ENCODE results near the gene EDAR.

The EDAR gene

DNA sequence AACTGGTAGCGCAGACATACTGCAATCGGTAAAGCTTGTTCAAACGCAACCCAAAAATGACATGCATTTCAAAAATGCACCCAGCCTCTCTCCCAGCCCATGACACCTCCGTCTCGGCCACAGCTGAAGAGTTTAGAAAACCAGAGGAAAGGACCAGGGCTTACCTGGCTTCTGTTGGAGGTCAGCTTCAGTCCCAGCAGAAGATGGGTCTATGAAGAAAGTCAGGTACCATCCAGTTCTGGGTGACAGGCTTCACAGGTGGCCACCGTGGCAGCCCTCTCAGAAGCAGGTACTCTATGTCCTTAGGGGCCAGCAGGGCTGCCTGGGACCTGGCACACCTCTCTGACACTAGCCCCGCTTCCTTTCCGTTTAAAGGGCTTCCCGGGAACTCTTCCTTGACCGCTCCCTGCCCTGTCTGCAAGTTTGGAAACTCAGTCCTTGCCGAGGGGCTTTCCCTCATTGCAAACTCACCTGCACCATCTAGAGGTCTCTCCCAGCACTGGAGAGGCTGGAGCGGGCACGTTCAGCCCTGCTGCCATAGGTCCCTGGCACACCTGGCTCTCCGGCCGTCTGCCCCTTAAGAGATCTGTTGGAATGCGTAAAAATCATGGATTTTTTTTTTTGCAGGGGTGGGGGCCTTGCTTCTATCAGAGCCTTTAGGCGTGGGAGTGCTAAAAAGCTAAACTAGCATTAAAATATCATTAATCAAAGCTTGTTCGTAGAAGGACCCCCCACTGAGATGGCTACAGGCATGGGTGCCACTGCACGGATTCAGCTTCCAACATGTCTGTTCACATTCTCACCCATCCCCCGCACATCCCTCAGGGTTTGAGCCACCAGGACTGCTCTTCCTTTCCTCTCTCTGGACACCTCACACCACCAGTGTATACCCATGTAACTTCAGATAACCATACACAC is at the start of gene EDAR:
Gene EDAR, minus strand, starts transcription at position 425 of the 918 bp plus-strand sequence. CDS start 58,206 bp downstream, outside the sequence.
- DNase-seq (ENCODE audit: low read depth): no peak

DNA sequence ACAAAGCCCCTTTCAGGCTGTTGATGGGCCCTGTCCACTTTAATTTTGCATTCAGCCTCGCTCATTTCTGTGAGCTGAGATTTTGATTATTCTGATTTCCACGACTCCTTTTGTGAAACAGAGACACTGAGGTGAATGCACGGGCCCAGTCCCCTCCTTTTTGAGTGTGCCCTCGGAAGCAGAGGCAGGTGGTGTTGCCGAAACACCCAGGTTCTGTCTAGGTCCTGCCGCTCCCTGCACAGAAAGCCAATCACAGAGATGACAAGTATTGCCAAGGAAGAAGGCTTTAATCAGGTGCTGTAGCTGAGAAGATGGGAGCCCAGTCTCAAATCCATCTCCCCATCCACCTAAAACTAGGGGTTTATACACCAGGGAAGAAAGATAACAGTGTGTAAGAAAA is 44.2 kb upstream of the EDAR start:
- no peak for DNase-seq (ENCODE audit: low read depth)

DNA sequence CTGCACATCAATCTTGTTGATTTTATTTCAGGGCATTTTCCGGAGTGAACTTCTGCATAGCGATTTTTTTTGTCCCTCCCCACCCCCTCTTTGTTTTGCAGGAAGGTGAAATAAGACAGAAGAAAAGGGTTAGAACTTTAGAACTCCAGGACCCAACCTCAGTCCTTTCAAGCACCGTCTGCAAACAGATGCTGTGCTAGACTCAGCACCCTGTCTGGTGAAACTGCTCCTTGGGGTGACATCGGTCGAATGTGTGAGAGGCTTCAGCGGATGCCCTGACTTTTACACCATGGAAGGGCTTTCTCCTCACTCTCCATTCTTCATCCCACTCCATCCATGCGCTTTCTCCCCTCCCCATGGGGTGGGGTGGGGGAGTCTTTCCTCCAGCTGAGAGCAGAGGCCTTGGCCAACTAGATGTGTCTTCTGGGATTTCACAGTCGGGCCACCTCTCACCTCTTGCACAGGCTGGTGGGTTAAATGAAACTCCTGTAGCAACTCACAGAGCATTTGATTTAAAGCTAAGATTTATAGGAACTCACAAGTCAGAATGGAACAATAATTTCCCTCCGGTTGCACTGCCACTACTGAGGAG is 43.3 kb upstream of the EDAR start:
- DNase-seq (ENCODE audit: low read depth): no peak

DNA sequence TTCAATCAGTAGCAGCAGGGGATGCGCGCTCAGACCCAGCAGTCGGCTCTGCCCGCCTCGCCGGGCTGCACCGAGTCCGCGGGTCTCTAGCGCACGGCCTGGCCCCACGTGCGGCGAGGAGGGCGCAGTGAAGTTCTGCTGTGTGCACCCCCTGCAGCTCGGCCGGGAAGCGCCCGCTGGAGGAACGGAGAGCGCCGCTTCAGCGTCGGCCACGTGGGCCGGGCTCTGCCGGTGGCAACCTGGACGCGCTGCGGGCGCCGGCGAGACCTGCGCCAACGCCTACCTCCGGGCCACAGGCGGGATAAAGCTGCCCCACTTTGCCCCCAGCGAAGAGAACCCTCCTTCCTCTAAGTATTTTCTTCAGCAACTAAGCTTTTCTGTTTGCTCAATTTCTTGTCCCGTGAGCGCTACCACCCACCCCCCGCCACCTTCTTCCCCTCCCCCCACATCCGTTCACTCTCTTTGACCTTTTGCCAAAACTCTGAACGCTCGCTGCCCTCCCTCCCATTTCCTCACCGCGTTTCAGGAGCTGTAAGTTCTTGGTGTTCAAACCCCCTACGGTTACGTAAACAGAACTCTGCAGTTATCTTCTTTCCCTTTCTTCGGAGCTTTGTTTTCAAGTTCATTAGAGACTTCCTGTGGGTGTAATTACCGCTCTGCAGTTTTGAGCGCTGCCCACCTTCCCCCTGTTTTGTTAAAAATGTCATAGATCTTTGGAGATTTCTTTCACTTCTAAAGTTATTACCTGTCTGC is 42.6 kb upstream of the EDAR start:
- DNase-seq (ENCODE audit: low read depth): no peak

DNA sequence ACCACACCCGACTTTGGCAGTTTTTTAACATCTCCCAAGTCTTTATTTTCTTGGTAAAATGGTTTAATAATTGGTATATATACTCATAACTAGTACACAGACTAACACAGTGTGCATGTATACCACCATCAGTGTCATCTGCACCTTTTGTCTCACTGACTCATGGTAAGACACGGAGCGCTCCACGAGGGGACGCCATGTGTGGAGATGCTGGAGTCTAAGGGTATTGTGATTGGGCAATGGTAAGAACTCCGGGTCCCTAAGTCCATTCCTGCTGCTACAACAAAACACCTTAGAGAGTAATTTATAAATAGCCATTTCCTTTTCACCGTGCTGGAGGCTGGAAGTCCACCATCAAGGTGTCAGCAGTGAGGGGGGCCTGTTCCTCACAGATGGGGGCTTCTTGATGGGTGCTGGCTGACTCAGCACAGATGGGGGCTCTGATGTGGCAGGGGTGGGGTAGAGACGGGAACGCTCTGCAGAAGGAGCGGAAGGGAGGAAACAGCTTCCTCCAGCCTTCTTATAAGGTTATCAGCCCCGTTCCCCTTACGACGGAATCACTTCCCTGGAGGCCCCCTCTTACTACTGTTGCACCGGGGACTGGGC is 42.0 kb upstream of the EDAR start:
- no peak for DNase-seq (ENCODE audit: low read depth)

DNA sequence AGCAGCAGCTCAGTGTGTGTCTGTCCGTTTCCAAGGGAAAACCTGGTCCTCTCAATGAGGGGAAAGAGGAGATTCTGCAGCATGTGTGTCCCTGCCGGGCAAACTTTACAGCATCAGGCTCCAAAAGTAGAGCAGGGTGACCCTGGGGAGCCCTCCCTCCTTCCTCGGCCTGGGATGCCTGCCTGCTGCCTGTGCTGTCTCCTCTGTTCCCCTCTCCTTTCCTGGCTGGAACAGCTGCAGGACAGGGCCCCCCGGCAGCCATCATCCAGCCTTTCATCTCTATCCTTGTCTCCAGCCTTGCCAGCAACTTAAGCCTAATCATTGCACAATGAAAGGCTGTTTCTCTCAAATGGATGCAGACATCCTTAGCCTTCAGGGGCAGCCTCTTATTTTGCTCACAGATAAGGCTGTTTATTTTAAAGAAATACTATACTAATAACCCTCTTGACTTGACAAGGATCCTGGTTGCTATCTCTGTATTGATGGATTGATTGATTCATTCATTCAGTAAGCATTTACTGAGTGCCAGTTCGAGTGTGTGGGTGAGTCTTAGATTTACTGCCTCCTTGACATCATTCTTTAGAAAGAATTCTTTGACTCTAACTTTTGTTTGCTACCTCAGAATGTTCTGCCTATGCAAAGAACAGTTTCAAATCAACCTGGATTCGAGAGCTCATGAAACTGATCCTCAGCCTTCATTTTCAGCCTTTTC is 40.6 kb upstream of the EDAR start:
- DNase-seq (ENCODE audit: low read depth): no peak

DNA sequence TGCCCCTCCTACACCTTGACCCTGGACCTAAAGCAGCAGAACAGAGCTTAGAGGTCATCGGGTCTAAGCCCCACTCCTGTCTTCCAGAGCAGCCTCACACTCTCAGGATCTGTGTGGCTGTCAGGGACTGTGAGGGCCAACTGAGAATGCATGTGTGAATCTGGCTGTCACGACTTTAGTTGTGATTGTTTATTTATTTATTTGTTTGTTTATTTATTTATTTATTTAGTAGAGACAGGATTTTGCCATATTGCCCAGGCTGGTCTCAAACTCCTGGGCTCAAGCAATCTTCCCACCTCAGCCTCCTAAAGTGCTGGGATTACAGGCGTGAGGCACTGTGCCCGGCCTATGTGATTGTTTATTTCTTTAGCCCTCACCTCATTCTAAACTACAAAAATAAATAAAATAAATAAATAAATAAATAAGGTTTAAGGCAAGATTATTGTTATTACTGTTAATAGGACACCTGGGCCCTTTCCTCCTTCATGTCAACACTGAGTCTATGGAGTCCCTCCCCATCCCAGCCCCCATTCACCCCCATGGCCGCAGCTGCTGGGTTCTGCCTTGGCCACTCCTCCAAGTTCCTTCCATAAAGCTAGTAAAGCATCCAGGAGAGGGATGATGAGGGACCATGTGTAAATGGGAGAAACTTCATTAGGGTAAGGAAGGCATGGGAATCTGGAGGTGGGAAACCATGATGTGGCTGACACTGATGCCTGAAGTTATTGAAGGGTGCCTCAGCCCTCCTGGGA is 39.9 kb upstream of the EDAR start:
- no peak for DNase-seq (ENCODE audit: low read depth)

DNA sequence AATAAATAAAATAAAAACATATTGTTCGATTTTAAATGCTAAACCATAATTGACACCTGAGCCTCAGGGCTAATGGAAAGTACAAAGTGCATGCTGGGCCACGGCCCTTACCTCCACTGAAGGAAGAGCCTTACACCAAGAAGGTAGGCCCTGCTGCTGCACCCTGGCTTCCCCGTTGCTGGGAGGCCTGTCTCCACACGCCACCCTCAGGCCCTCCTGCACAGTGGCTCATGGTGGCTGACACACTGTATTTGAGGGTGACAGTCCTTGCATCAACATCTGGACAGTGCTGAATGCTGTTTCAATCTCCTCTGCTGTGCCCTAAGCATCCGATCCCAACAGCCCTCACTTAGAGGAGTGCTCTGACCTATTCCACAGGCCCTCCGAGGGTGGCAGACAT is 39.3 kb upstream of the EDAR start:
- no peak for DNase-seq (ENCODE audit: low read depth)

DNA sequence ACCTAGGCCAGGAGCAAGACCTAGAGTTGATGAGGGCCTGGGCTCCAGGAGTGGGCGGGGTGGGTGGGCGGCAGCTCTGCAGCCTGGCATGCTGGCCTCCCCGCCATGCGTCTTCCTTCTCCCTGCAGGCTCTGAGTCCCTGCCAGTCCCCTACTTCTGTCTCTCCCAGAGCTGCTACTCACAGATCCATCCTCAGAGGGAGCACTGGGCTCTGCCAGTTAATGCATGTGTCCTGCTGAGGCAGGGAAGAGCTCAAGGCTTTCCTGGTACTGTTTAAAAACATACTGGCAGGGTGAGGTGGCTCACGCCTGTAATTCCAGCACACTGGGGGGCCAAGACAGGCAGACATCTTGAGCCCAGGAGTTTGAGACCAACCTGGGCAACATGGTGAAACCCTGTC is 38.7 kb upstream of the EDAR start:
- DNase-seq (ENCODE audit: low read depth): no peak

DNA sequence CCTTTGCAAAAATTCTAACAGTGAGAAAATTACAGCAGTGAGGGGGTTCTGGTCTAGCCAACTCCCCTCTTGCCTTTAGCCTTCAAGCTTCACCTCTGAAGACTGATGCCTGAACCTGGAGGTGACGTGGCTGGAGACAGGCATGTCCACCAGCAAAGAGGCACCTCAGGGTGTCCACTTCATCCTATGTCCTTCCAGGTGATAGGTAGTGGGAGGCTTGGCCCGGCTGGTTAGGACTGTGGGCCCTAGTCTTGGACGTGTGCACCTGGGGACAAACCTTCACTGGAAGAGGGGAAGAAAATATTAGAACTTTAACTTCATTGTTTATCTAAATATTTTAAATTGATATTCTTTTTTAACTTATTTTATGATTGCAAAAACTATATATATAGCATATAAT is 35.5 kb upstream of the EDAR start:
- no peak for DNase-seq (ENCODE audit: low read depth)

DNA sequence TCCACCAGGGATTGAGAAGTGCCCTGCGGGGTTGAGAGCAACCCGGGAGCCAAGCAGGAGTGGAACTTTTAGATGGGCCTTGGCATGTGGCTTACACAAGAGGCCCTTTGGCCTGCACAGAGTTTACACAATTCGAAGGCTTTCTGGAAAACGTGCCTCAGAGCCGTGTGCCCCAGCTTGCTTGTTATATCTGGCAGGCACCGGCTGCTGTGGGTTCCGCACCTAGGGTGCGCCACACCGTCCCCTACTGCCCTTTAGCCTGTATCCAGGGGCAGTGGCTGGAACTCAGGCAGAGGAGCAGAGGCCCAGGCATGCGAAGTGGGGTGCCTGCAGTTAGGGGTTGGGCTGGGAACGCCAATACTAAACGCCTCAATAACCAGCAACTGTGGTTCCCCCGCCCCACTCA is 32.9 kb upstream of the EDAR start:
- DNase-seq (ENCODE audit: low read depth): no peak

DNA sequence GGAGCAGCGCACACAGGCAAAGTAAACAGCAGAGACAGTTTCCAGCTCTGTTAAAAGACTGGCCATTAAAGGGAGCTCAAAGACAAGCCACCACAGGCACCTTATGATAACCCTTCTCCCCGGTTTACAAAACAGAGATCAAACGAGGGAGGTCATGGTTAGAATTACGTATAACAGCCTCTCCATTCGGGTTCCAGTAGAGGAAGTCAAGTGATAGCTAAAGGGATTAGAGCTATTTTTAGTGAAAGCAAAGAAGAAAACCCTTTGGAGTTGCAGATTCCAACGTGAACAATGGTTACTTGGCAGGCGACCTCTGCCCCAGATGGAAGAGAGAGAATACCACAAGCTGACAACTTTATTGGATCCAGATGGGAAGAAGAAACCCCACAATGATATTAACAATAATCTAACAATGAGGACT is 31.2 kb upstream of the EDAR start:
- DNase-seq (ENCODE audit: low read depth): peak; percentile 63

DNA sequence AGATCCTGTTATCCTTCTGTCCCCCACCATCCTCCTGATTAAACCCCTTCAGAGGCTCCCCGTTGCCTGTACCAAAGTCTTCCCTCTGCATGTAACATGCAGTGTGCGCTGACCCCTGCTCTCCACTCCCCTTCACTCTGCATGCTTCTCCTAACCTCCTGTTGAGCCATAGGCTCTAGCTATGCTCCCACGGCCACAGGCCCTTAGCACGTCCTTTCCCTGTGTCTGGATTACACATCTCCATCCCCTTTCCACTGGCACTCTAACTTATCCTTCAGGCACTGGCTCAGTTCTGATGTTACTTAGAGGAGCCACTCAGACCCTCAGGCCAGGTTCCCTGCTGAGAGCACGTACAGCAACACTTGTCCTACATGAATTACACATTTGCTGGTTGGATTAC is 29.4 kb upstream of the EDAR start:
- DNase-seq (ENCODE audit: low read depth): no peak

DNA sequence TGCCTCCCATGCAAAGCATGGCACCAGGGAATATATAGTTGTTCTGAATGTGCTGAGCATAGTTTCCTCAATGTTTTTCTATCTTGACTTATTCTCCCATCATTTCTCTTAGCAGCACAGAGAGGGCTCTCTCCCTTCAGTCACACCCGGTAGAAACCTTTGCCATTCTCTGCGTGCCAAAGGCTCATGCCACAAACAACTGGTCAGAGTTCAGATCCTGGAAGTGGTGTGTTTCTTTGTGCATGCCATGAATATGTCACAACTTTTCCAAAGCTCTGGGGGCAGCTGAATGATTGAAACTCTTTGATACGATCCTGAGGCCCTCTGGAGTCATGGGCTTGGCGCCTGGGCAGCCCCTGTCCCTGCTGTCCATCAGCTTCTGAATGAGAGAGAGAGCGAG is 28.0 kb upstream of the EDAR start:
- no peak for DNase-seq (ENCODE audit: low read depth)

DNA sequence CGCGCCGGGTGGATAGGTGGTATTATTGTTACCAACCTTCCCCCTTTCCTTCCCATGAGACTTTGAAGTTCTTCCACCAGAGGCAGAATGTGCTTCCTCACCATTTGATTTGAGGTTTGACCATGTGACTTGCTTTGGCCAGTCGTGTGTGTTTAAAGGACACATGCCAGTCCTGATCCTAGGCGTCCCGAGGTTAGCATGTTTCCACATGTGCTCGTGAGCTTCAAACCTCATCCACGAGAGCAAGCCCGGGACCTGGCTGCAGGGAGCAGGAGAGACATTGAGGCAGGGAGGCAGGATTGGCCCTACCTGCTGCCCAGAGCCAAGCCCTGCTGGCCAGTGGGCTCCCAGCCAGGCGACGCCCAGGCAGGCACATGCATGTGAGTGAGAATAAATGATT is 27.4 kb upstream of the EDAR start:
- DNase-seq (ENCODE audit: low read depth): no peak

DNA sequence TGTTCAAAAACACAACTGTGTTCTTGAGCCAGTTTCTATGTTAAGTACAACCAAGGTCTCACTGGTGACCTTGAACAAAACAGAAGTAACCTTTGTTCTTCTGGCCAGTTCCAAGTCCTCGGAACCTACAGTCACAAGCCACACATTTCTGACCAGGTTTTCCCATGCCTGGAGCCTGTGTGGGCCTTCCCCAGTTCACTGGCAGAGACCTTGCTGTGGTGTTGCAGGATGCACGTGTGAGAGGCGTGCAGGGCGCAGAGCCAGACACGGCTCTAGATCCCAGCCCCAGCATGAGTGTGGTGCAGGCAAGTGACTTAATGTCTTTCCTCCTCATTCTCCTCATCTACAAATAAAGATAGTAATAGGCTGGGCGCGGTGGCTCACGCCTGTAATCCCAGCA is 25.5 kb upstream of the EDAR start:
- no peak for DNase-seq (ENCODE audit: low read depth)

DNA sequence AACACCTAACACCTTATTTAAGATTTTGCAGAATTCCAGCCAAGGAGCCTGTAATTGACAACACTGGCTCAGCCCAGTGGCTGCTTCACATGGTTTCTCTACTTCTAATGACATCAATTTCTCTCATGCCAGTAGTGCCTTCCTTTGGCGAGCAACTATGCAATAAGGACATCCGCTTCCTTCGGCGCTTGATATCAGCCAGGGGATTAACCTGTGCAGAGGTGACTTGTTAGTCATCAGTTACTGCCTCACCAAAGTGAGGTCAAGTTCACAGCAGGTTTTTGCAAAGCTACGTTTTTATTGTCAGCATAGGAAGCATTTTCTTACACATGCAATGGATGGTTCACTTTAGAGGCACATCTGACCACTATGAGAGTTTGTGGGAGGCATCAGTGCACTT is 24.0 kb upstream of the EDAR start:
- DNase-seq (ENCODE audit: low read depth): no peak

DNA sequence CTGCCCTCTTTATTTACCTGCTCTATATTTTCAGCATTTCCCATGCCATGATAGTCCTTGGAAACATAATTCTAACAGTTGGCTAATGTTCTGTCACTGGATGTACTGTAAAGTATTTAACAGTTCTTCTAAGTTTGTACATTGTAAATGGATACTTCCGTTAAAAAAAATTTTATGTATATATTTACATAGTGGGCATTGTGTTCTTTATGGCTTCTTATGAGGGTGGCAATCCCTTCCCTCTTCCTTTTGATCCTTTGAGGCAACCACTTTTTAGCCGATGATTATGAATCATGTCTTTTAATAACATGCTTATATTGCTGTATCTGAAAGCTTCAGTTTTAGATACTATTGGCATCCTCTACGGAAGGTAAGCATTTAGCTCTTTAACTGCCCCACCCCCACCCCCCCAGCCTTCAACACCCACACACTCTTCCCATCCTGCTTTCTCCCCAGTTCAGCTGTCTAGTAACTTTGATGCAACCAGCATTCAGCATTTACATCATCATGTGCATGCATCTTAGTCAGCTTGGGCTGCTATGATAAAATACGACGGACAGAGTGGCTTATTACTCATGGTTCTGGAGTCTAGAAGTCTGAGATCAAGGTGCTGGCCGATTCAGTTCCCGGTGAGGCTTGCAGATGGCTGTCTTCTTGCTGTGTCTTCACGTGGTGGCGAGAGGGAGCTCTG is 21.0 kb upstream of the EDAR start:
- peak; percentile 16 for DNase-seq (ENCODE audit: low read depth)

DNA sequence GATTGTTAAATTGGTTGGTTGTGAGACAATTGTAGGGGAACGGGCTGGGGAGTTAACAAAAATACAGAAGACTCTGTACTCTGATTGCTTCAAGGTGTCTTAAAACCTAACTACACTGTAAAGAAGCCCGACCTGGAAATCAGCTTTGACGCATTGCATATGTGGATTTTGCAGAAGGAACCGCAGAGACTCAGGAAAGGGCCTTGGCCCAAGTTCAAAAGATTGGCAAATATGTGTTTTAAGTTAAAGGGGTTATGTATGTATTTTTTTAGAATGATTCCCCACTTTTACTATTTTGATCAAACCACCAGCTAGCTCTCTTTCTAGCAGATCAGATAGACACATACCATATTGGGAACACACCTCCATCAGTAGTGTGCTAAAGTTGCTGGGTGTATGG is 18.0 kb upstream of the EDAR start:
- DNase-seq (ENCODE audit: low read depth): no peak

DNA sequence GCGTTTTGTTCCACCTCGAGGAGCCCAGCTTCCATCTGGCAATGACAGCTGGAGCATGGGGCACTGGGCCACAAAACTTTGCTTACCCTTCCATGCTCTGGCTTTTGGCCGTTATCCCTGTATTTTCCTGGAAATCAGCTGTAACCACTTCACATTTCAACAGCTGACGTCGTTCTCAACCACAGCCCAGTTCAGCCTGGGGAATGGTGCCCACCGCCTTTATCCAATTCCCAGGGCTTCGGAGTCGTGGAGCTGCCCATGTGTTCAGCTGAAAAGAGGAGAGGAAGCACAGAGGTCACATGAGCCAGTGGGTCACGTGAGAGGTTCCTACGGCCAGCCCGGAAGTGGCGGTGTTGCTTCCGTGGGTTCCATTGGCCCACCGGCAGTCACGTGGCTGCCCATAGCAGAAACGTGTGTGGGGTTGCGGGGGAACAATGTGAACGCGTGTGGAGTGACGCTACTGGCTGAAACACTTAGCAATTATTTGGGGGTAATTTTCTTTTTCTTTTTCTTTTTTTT is 16.7 kb upstream of the EDAR start:
- DNase-seq (ENCODE audit: low read depth): peak; percentile 13

Data from GM04503 (cell line).